B cell (primary cell): ENCODE results near the gene PIGW. TPM values are rescaled to one million over a fixed set of nuclear protein-coding genes. Genes with fewer than 3 reads are reported as not detected.

Experiments
- ATAC-seq: fragments of 200-7000 bp; cut with Tn5 transposase; one replicate; pipeline ENCODE4 v1.10.0; 2021; ENCODE audit warnings: low read depth, mild to moderate bottlenecking, moderate number of reproducible peaks, moderate library complexity
- CTCF ChIA-PET: fragments of 350-600 bp; sonication (Branson Sonifier 250); formaldehyde crosslinking; loops from one replicate; lab custom pipeline; 2021; ENCODE audit warnings: antibody characterized with exemption, inconsistent platforms; lab: Charles Lee
- POLR2A ChIA-PET: fragments of 350-600 bp; sonication (Branson Sonifier 250); formaldehyde crosslinking; loops from one replicate; lab custom pipeline; 2021; ENCODE audit warnings: antibody characterized with exemption; lab: Charles Lee
- DNase-seq: peaks from one replicate; pipeline ENCODE4 v3.0.0; 2013
- H2AFZ ChIP-seq: 2 replicates; pipeline ENCODE4 v1.6.1; 2012; ENCODE audit warnings: mild to moderate bottlenecking, low read depth, low read length; ENCODE audit not compliant: insufficient read depth, poor library complexity, severe bottlenecking
- H3K27ac ChIP-seq, 2 donors: 1 replicate in 1 of 2; 2 replicates in 1 of 2; pipeline ENCODE4 v1.5.1; 2012 to 2013; ENCODE audit warnings: low read length in 2 of 2, mild to moderate bottlenecking in 2 of 2, moderate library complexity in 1 of 2
- H3K27me3 ChIP-seq, 4 experiments: fragments of 200-600 bp in 1 of 4; sonication (generic) in 1 of 4; replicated peaks in 1 of 4; 1 replicate in 2 of 4; 2 replicates in 2 of 4; pipeline versions ENCODE4 v1.6.1 to v1.7.0; 2013 to 2016; ENCODE audit warnings: low read length in 3 of 4, mild to moderate bottlenecking in 2 of 4, mixed read lengths in 1 of 4, moderate library complexity in 1 of 4; ENCODE audit not compliant: insufficient read depth in 4 of 4, control insufficient read depth in 3 of 4; ENCODE audit errors: control extremely low read depth in 1 of 4
- H3K36me3 ChIP-seq, 2 experiments: replicated peaks in 1 of 2; 1 replicate in 1 of 2; 2 replicates in 1 of 2; pipeline versions ENCODE4 v1.6.1 to v1.7.1; 2013; ENCODE audit warnings: low read length in 1 of 2; ENCODE audit not compliant: insufficient read depth in 2 of 2, control insufficient read depth in 1 of 2; ENCODE audit errors: control extremely low read depth in 1 of 2, extremely low read depth in 1 of 2
- H3K4me1 ChIP-seq, 2 donors: fragments of 200-600 bp in 1 of 2; sonication (generic) in 1 of 2; 1 replicate in 1 of 2; 2 replicates in 1 of 2; pipeline versions ENCODE4 v1.5.1 to v1.6.1; 2013 to 2017; ENCODE audit warnings: low read length in 2 of 2; ENCODE audit not compliant: control insufficient read depth in 2 of 2, insufficient read depth in 2 of 2
- H3K4me2 ChIP-seq: replicated peaks from 2 replicates; pipeline ENCODE3; 2012; ENCODE audit warnings: mild to moderate bottlenecking, low read depth, low read length; ENCODE audit not compliant: poor library complexity, severe bottlenecking
- H3K4me3 ChIP-seq, 5 experiments: fragments of 200-600 bp in 1 of 5; sonication (generic) in 1 of 5; 1 replicate in 3 of 5; 2 replicates in 2 of 5; pipeline versions ENCODE4 v1.5.1 to v1.7.0; 2011 to 2016; ENCODE audit warnings: low read length in 4 of 5, mild to moderate bottlenecking in 4 of 5, low read depth in 2 of 5, control low read depth in 1 of 5, moderate library complexity in 1 of 5; ENCODE audit not compliant: insufficient read depth in 1 of 5; ENCODE audit errors: control extremely low read depth in 1 of 5, extremely low read depth in 1 of 5
- H3K79me2 ChIP-seq: fragments of 200-600 bp; sonication (generic); one replicate; pipeline ENCODE4 v1.6.0; 2016; ENCODE audit warnings: low read length; ENCODE audit not compliant: control insufficient read depth, insufficient read depth
- H3K9ac ChIP-seq: fragments of 200-600 bp; sonication (generic); 2 replicates; pipeline ENCODE4 v1.6.1; 2017; ENCODE audit warnings: mild to moderate bottlenecking, low read length, moderate library complexity
- H3K9me3 ChIP-seq, 3 donors: one replicate each; pipeline versions ENCODE4 v1.6.1 to v1.7.1; 2013; ENCODE audit warnings: low read length in 2 of 3; ENCODE audit not compliant: control insufficient read depth in 2 of 3, insufficient read depth in 1 of 3; ENCODE audit errors: control extremely low read depth in 1 of 3
- H4K20me1 ChIP-seq: 2 replicates; pipeline ENCODE4 v1.6.0; 2012; ENCODE audit warnings: mild to moderate bottlenecking, low read length; ENCODE audit not compliant: insufficient read depth, control insufficient read depth, poor library complexity, severe bottlenecking
- H3K27ac Mint-ChIP-seq: one replicate; pipeline ENCODE4 v1.8.0; 2021; ENCODE audit warnings: mixed read lengths
- H3K27me3 Mint-ChIP-seq: one replicate; pipeline ENCODE4 v1.8.0; 2021; ENCODE audit warnings: mixed read lengths
- H3K4me1 Mint-ChIP-seq: one replicate; pipeline ENCODE4 v1.8.0; 2021; ENCODE audit warnings: mixed read lengths
- H3K4me3 Mint-ChIP-seq: one replicate; pipeline ENCODE4 v1.8.0; 2021; ENCODE audit warnings: mixed read lengths
- H3K9me3 Mint-ChIP-seq: one replicate; pipeline ENCODE4 v1.8.0; 2022; ENCODE audit warnings: mixed read lengths; ENCODE audit not compliant: insufficient read depth
- EZH2 ChIP-seq: IDR thresholded peaks from 2 replicates; pipeline ENCODE4 v1.6.1; 2012; ENCODE audit warnings: borderline replicate concordance, low read depth, mild to moderate bottlenecking, moderate library complexity, low read length; ENCODE audit not compliant: insufficient read depth, poor library complexity, severe bottlenecking
- WGBS: methylation state at CpG from one replicate; pipeline ENCODE4 v1.1.5; 2013; ENCODE audit warnings: missing lambda C conversion rate; ENCODE audit not compliant: insufficient coverage; 5-methylcytosine and 5-hydroxymethylcytosine counted together
- intact Hi-C: fragments of 100-400 bp; cut with micrococcal nuclease; formaldehyde crosslinking; loops from one replicate; pipeline ENCODE4 v1.10.0; 2022
- polyA plus RNA-seq: library from polyadenylated mRNA; depleted of rRNA; stranded (reverse); fragments of >200 nt; gene quantifications from 2 replicates; pipeline ENCODE4 v1.2.3, GENCODE V29; 2012
- total RNA-seq, 2 donors: library from RNA; stranded (reverse); fragments of 120-200 nt in 1 of 2; gene quantifications; 1 replicate in 1 of 2; 2 replicates in 1 of 2; pipeline versions ENCODE4 v1.2.3 to v1.2.4, GENCODE V29; 2013 to 2022
- TF ChIP-seq, protein P1 (sequence below): fragments of 200-600 bp; IDR thresholded peaks from one replicate; pipeline ENCODE4 v1.8.0; 2022; ENCODE audit warnings: antibody characterized with exemption, mild to moderate bottlenecking

The PIGW gene
- total and polyA plus RNA-seq, 2 donors (not counting 1 experiment from before 2014, with no cell fraction given): 4.4 to 5.9 TPM

DNA sequence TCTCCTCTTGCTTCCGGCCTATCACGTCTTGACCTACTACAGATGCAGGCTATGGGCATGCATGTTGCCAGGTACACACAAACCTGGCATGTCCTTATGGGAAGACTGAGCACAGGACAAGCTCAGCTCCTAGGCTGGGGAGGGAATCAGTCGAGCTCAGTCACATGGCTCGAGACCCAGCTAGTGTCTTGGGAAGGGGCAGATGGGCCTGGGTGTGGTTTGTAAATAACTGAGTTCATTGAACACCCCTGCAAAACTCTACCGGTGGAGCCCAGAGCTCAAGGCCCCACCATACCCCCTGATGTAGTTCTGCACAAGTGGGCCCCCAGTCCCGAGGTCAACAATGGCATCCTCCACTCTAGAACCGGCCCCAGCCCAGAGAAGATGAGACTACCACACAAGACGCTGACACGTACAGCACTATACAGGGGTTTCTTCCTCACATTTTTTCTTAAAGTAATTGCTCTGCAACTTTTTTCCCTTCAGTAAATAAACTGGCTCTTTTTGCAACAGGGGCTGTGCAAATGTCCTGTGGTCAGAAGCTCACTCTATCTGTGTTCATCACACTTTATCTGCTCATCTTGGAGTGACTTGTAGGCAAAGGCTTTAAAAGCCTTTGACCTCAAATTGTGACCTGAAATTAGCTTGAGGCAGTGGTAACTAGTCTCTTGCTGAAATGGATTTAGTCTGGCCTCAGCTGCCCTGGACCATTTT, 25.4 kb upstream of the PIGW start:
- Mint-ChIP-seq H3K27me3 (no peaks in the 10 kb centered on the region), H3K9me3 (no peaks in the 10 kb centered on the region), H3K4me3 (no peak overlapping the region), H3K27ac (no peak overlapping the region), H3K4me1 (no peaks in the 10 kb centered on the region)
- no peaks in the 10 kb centered on the region for H3K27me3 ChIP-seq
- H2AFZ ChIP-seq: no peak overlapping the region
- ChIA-PET CTCF (no interaction called here), POLR2A (no interaction called here)
- no peak for TF ChIP-seq EZH2
- TF ChIP-seq, protein P1, sequence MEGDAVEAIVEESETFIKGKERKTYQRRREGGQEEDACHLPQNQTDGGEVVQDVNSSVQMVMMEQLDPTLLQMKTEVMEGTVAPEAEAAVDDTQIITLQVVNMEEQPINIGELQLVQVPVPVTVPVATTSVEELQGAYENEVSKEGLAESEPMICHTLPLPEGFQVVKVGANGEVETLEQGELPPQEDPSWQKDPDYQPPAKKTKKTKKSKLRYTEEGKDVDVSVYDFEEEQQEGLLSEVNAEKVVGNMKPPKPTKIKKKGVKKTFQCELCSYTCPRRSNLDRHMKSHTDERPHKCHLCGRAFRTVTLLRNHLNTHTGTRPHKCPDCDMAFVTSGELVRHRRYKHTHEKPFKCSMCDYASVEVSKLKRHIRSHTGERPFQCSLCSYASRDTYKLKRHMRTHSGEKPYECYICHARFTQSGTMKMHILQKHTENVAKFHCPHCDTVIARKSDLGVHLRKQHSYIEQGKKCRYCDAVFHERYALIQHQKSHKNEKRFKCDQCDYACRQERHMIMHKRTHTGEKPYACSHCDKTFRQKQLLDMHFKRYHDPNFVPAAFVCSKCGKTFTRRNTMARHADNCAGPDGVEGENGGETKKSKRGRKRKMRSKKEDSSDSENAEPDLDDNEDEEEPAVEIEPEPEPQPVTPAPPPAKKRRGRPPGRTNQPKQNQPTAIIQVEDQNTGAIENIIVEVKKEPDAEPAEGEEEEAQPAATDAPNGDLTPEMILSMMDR: no peak
- WGBS: 98% methylated on average over 6 of the region's 9 CpGs
- no peak overlapping the region for H3K4me2 ChIP-seq
- DNase-seq (no peak), ATAC-seq (no peak)
- intact Hi-C loops: no loop called here
- no peaks in the 10 kb centered on the region for H3K79me2 ChIP-seq
- no peak overlapping the region for H3K27ac ChIP-seq
- H3K9ac ChIP-seq: no peak overlapping the region
- no peak overlapping the region for H3K4me3 ChIP-seq
- H4K20me1 ChIP-seq: no peaks in the 10 kb centered on the region
- H3K9me3 ChIP-seq: no peaks in the 10 kb centered on the region
- H3K4me1 ChIP-seq: no peaks in the 10 kb centered on the region
- peaks cover 0 to 29% of the 10 kb centered on the region in 2 experiments for H3K36me3 ChIP-seq

DNA sequence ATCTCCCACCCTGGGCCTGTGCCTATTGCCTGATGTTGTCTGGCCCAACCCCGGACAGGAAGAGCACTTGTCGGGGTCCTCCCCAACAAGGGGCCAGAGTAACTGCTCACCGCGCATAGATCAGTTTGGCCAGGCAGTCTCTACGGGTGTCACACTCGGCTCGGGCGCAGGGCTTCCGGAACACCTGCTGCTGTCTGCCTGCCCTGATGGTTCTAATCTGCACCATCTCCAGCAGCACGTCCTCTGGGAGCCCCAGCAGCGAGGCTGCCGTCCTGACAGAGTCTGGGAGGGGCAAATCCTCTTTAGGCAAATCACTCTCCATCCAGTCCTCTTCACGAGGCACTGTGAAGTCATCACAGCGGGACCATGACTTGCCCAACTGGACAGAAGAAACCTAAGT, 24.2 kb upstream of the PIGW start:
- no peaks in the 10 kb centered on the region for H3K27me3 ChIP-seq
- DNase-seq: no peak
- POLR2A ChIA-PET: no interaction called here
- no peaks in the 10 kb centered on the region for H3K9me3 Mint-ChIP-seq
- no peaks in the 10 kb centered on the region for H3K9me3 ChIP-seq
- H3K4me2 ChIP-seq: no peak overlapping the region
- no peaks in the 10 kb centered on the region for H3K79me2 ChIP-seq
- no peak overlapping the region for H3K4me3 ChIP-seq
- H2AFZ ChIP-seq: no peak overlapping the region
- peaks cover 0 to 24% of the 10 kb centered on the region in 2 experiments for H3K36me3 ChIP-seq
- CTCF ChIA-PET: no interaction called here
- H3K4me1 ChIP-seq: no peaks in the 10 kb centered on the region
- ATAC-seq: no peak
- no peak overlapping the region for H3K9ac ChIP-seq
- H3K27ac Mint-ChIP-seq: no peak overlapping the region
- no peak overlapping the region for H3K4me3 Mint-ChIP-seq
- TF ChIP-seq, protein P1: no peak
- no peak for TF ChIP-seq EZH2
- H4K20me1 ChIP-seq: no peaks in the 10 kb centered on the region
- H3K27me3 Mint-ChIP-seq: no peaks in the 10 kb centered on the region
- H3K4me1 Mint-ChIP-seq: no peaks in the 10 kb centered on the region
- intact Hi-C loops: no loop called here
- WGBS: 93% methylated on average over 14 of the region's 14 CpGs
- no peak overlapping the region for H3K27ac ChIP-seq
